ENCODE measurements around the gene TC2N. TPM values are rescaled to one million over a fixed set of nuclear protein-coding genes. Genes with fewer than 3 reads are reported as not detected.
"Not testable (repeated sequence)": the region's sequence is repeated elsewhere in the genome, so short reads cannot be mapped to it uniquely, and the experiment has no call there.

The TC2N gene
- total and polyA plus RNA-seq, 4 donors, result 0.62 to 6.4 (median 1.6) TPM

- no peak for DNase-seq (ENCODE audit: low spot score)
- TF ChIP-seq ATF3 (IDR thresholded peaks at IDR 0.05), result no peak
- TF ChIP-seq HNF4A (conservative IDR thresholded peaks at IDR 0.05), result no peak
- TF ChIP-seq YY1 (IDR thresholded peaks at IDR 0.05), result no peak
- TF ChIP-seq HNF4G (IDR thresholded peaks at IDR 0.05), result no peak
- no peak for TF ChIP-seq MAX (IDR thresholded peaks at IDR 0.05)
- no peak overlapping the region for H3K9ac ChIP-seq (ENCODE audit: low read depth in 1 of 2, low read length in 2 of 2)
- WGBS, result 82% methylated on average over 15 of the region's 15 CpGs
- H3K36me3 ChIP-seq (ENCODE audit: control insufficient read depth in 4 of 4, insufficient read depth in 3 of 4, low read depth in 1 of 4, low read length in 3 of 4), result peaks cover 0 to 2% (median 0%) of the 10 kb centered on the region in 4 donors
- H3K4me3 ChIP-seq (ENCODE audit: low read depth in 1 of 3, low read length in 3 of 3), result no peak overlapping the region
- H3K27me3 ChIP-seq (ENCODE audit: control insufficient read depth in 4 of 4, insufficient read depth in 4 of 4, low read length in 3 of 4), result no peaks in the 10 kb centered on the region
- H3K4me1 ChIP-seq (ENCODE audit: control insufficient read depth in 4 of 4, insufficient read depth in 4 of 4, low read length in 3 of 4), result peaks cover 2 to 35% (median 21%) of the 10 kb centered on the region in 4 donors
- no peak overlapping the region for H3K27ac ChIP-seq (ENCODE audit: low read depth in 1 of 2, low read length in 2 of 2)
- no peaks in the 10 kb centered on the region for H3K9me3 ChIP-seq (ENCODE audit: control insufficient read depth in 4 of 4, low read length in 3 of 4)
These were observed 6.4 kb upstream of the TC2N start for GRCh38 chr14:91873471-91874415.

- Histone ChIP-seq H3K9me3 (ENCODE audit: control insufficient read depth in 4 of 4, low read length in 3 of 4) (no peaks in the 10 kb centered on the region), H3K4me1 (ENCODE audit: control insufficient read depth in 4 of 4, insufficient read depth in 4 of 4, low read length in 3 of 4) (peaks cover 2 to 35% (median 21%) of the 10 kb centered on the region in 4 donors), H3K4me3 (ENCODE audit: low read depth in 1 of 3, low read length in 3 of 3) (no peak overlapping the region), H3K27ac (ENCODE audit: low read depth in 1 of 2, low read length in 2 of 2) (peak overlapping the region; percentile 11 to 32), H3K27me3 (ENCODE audit: control insufficient read depth in 4 of 4, insufficient read depth in 4 of 4, low read length in 3 of 4) (no peaks in the 10 kb centered on the region), H3K9ac (ENCODE audit: low read depth in 1 of 2, low read length in 2 of 2) (no peak overlapping the region), H3K36me3 (ENCODE audit: control insufficient read depth in 4 of 4, insufficient read depth in 3 of 4, low read depth in 1 of 4, low read length in 3 of 4) (peaks cover 0 to 2% (median 0%) of the 10 kb centered on the region in 4 donors)
- no peak for TF ChIP-seq HNF4G (IDR thresholded peaks at IDR 0.05)
- TF ChIP-seq NR2F2 (IDR thresholded peaks at IDR 0.05), result peak; percentile 19
- peak in 1 of 2 donors; percentile 18 for TF ChIP-seq RXRA (IDR thresholded peaks at IDR 0.05)
- TF ChIP-seq MAX (IDR thresholded peaks at IDR 0.05), result peak; percentile 12
- 64% methylated on average over 15 of the region's 15 CpGs for WGBS
- no peak for DNase-seq (ENCODE audit: low spot score)
These were observed 5.5 kb upstream of the TC2N start for GRCh38 chr14:91872517-91873470.

- no peaks in the 10 kb centered on the region for H3K27me3 ChIP-seq (ENCODE audit: control insufficient read depth in 4 of 4, insufficient read depth in 4 of 4, low read length in 3 of 4)
- TF ChIP-seq RXRA (IDR thresholded peaks at IDR 0.05), result peak in 1 of 2 donors; percentile 8
- TF ChIP-seq HNF4G (IDR thresholded peaks at IDR 0.05), result no peak
- TF ChIP-seq JUND (IDR thresholded peaks at IDR 0.05), result peak; percentile 40 to 69
- TF ChIP-seq FOXA1 (IDR thresholded peaks at IDR 0.05), result no peak
- no peak for TF ChIP-seq SP1 (IDR thresholded peaks at IDR 0.05)
- TF ChIP-seq ZBTB33 (IDR thresholded peaks at IDR 0.05), result no peak
- H3K27ac ChIP-seq (ENCODE audit: low read depth in 1 of 2, low read length in 2 of 2), result peak overlapping the region; percentile 11 to 32
- peaks cover 0 to 2% (median 0%) of the 10 kb centered on the region in 4 donors for H3K36me3 ChIP-seq (ENCODE audit: control insufficient read depth in 4 of 4, insufficient read depth in 3 of 4, low read depth in 1 of 4, low read length in 3 of 4)
- no peak overlapping the region for H3K4me3 ChIP-seq (ENCODE audit: low read depth in 1 of 3, low read length in 3 of 3)
- no peak for DNase-seq (ENCODE audit: low spot score)
- no peak overlapping the region for H3K9ac ChIP-seq (ENCODE audit: low read depth in 1 of 2, low read length in 2 of 2)
- 58% methylated on average over 3 of the region's 3 CpGs for WGBS
- peaks cover 2 to 35% (median 21%) of the 10 kb centered on the region in 4 donors for H3K4me1 ChIP-seq (ENCODE audit: control insufficient read depth in 4 of 4, insufficient read depth in 4 of 4, low read length in 3 of 4)
- no peaks in the 10 kb centered on the region for H3K9me3 ChIP-seq (ENCODE audit: control insufficient read depth in 4 of 4, low read length in 3 of 4)
These were observed 4.7 kb upstream of the TC2N start for GRCh38 chr14:91872011-91872501.

- WGBS, result 93% methylated on average over 4 of the region's 4 CpGs
- H3K9ac ChIP-seq (ENCODE audit: low read depth in 1 of 2, low read length in 2 of 2); H3K27ac ChIP-seq (ENCODE audit: low read depth in 1 of 2, low read length in 2 of 2); DNase-seq (ENCODE audit: low spot score); H3K27me3 ChIP-seq (ENCODE audit: control insufficient read depth in 4 of 4, insufficient read depth in 4 of 4, low read length in 3 of 4); H3K36me3 ChIP-seq (ENCODE audit: control insufficient read depth in 4 of 4, insufficient read depth in 3 of 4, low read depth in 1 of 4, low read length in 3 of 4); H3K9me3 ChIP-seq (ENCODE audit: control insufficient read depth in 4 of 4, low read length in 3 of 4); H3K4me3 ChIP-seq (ENCODE audit: low read depth in 1 of 3, low read length in 3 of 3): not testable (repeated sequence)
- peaks cover 2 to 35% (median 21%) of the 10 kb centered on the region in 4 donors for H3K4me1 ChIP-seq (ENCODE audit: control insufficient read depth in 4 of 4, insufficient read depth in 4 of 4, low read length in 3 of 4)
These were observed 4.1 kb upstream of the TC2N start for GRCh38 chr14:91871401-91871800.
